ENCODE results near the gene NKX1-2. TPM values are rescaled to one million over a fixed set of nuclear protein-coding genes. Genes with fewer than 3 reads are reported as not detected.
A peak's percentile ranks its signal among the peaks of the same experiment; 100 is the strongest.
"Not testable (repeated sequence)": the region's sequence is repeated elsewhere in the genome, so short reads cannot be mapped to it uniquely, and the experiment has no call there.

Gene NKX1-2
- total RNA-seq, 1 donor from 2014 or later, result not detected

GRCh38 chr10:124450783-124451057 lies 885 bp upstream of the NKX1-2 start:
- Mint-ChIP-seq H3K4me1 (peaks cover 34% of the 10 kb centered on the region), H3K27ac (ENCODE audit: unreplicated experiment) (no peak overlapping the region), H3K36me3 (ENCODE audit: low read depth) (no peaks in the 10 kb centered on the region), H3K27me3 (ENCODE audit: low read depth) (peaks cover 96% of the 10 kb centered on the region), H3K9me3 (no peaks in the 10 kb centered on the region), H3K4me3 (peak overlapping the region; percentile 78)
- no peak for TF ChIP-seq CTCF (conservative IDR thresholded peaks at IDR 0.05)
- DNase-seq (ENCODE audit: low read depth, low spot score), result no peak

GRCh38 chr10:124449170-124450011 lies 444 bp downstream of the NKX1-2 start:
- no peaks in the 10 kb centered on the region for H3K36me3 Mint-ChIP-seq (ENCODE audit: low read depth)
- H3K4me3 Mint-ChIP-seq, result peak overlapping the region; percentile 68
- peaks cover 96% of the 10 kb centered on the region for H3K27me3 Mint-ChIP-seq (ENCODE audit: low read depth)
- DNase-seq (ENCODE audit: low read depth, low spot score), result no peak
- no peaks in the 10 kb centered on the region for H3K9me3 Mint-ChIP-seq
- H3K27ac Mint-ChIP-seq (ENCODE audit: unreplicated experiment), result no peak overlapping the region
- peaks cover 29% of the 10 kb centered on the region for H3K4me1 Mint-ChIP-seq
- TF ChIP-seq CTCF (conservative IDR thresholded peaks at IDR 0.05), result no peak

GRCh38 chr10:124448696-124449169 lies 1.1 kb downstream of the NKX1-2 start:
- H3K27me3 Mint-ChIP-seq (ENCODE audit: low read depth), result peaks cover 95% of the 10 kb centered on the region
- H3K9me3 Mint-ChIP-seq, result no peaks in the 10 kb centered on the region
- TF ChIP-seq CTCF (conservative IDR thresholded peaks at IDR 0.05), result peak; percentile 32
- no peak overlapping the region for H3K27ac Mint-ChIP-seq (ENCODE audit: unreplicated experiment)
- H3K4me1 Mint-ChIP-seq, result peaks cover 26% of the 10 kb centered on the region
- peak overlapping the region; percentile 68 for H3K4me3 Mint-ChIP-seq
- no peak for DNase-seq (ENCODE audit: low read depth, low spot score)
- H3K36me3 Mint-ChIP-seq (ENCODE audit: low read depth), result no peaks in the 10 kb centered on the region

GRCh38 chr10:124447751-124448466 lies 1.9 kb downstream of the NKX1-2 start:
- no peak for DNase-seq (ENCODE audit: low read depth, low spot score)
- Mint-ChIP-seq H3K27me3 (ENCODE audit: low read depth) (peaks cover 93% of the 10 kb centered on the region), H3K4me3 (peak overlapping the region; percentile 68), H3K27ac (ENCODE audit: unreplicated experiment) (no peak overlapping the region), H3K9me3 (no peaks in the 10 kb centered on the region), H3K36me3 (ENCODE audit: low read depth) (no peaks in the 10 kb centered on the region), H3K4me1 (peaks cover 26% of the 10 kb centered on the region)
- TF ChIP-seq CTCF (conservative IDR thresholded peaks at IDR 0.05), result no peak

- no peak for TF ChIP-seq CTCF (conservative IDR thresholded peaks at IDR 0.05)
- no peak overlapping the region for H3K27ac Mint-ChIP-seq (ENCODE audit: unreplicated experiment)
- no peak for DNase-seq (ENCODE audit: low read depth, low spot score)
- H3K4me3 Mint-ChIP-seq, result peak overlapping the region; percentile 71
- H3K36me3 Mint-ChIP-seq (ENCODE audit: low read depth), result no peaks in the 10 kb centered on the region
- no peaks in the 10 kb centered on the region for H3K9me3 Mint-ChIP-seq
- H3K27me3 Mint-ChIP-seq (ENCODE audit: low read depth), result peaks cover 91% of the 10 kb centered on the region
- H3K4me1 Mint-ChIP-seq, result peaks cover 26% of the 10 kb centered on the region
Measured at GRCh38 chr10:124446830-124447750, 2.7 kb downstream of the NKX1-2 start.

GRCh38 chr10:124441694-124442093 lies 8.1 kb downstream of the NKX1-2 start:
- H3K4me1 Mint-ChIP-seq; H3K4me3 Mint-ChIP-seq; DNase-seq (ENCODE audit: low read depth, low spot score); H3K27ac Mint-ChIP-seq (ENCODE audit: unreplicated experiment); H3K9me3 Mint-ChIP-seq; H3K36me3 Mint-ChIP-seq (ENCODE audit: low read depth): not testable (repeated sequence)
- H3K27me3 Mint-ChIP-seq (ENCODE audit: low read depth), result peaks cover 52% of the 10 kb centered on the region

All from neural crest cell (in vitro differentiated cells).